Ishikawa (cell line): ENCODE data around the gene NLGN3.

Source experiments
- CREB1 ChIP-seq: IDR thresholded peaks from 2 replicates; pipeline ENCODE4 v1.6.1; 2012; ENCODE audit warnings: low read depth
- EP300 ChIP-seq: IDR thresholded peaks from 2 replicates; pipeline ENCODE4 v1.6.1; 2012; ENCODE audit warnings: borderline replicate concordance
- MAX ChIP-seq: IDR thresholded peaks from 2 replicates; pipeline ENCODE4 v1.6.1; 2012
- RAD21 ChIP-seq: IDR thresholded peaks from 2 replicates; pipeline ENCODE4 v1.6.1; 2012; ENCODE audit warnings: low read depth
- TAF1 ChIP-seq: IDR thresholded peaks from 2 replicates; pipeline ENCODE4 v1.6.1; 2012; ENCODE audit warnings: low read depth, mild to moderate bottlenecking
- USF1 ChIP-seq: IDR thresholded peaks from 2 replicates; pipeline ENCODE4 v1.6.1; 2012
- TF ChIP-seq, protein P1 (sequence below): IDR thresholded peaks from 2 replicates; pipeline ENCODE4 v1.6.1; 2012; ENCODE audit warnings: low read depth, mild to moderate bottlenecking

DNA sequence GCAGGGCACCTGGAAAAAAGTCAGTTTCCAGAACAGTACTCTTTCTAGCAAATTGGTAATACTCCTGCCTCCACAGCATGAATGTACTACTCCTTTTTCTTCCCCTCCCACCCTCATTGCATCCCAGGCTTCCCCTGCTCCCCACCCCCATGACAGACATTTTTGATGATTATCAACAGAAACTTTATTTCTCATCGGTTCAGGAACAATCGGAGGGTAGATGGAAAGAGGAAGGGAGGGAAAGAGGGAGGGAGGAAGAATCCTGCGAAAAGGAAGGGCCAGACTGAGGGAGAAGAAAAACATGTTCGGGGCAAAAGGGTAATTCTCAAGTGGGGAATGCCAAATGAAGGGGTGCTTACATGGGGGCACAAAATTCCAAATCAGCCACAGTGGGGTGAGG lies 37.4 kb upstream of the NLGN3 start:
- no peak for TF ChIP-seq EP300
- TF ChIP-seq, protein P1, sequence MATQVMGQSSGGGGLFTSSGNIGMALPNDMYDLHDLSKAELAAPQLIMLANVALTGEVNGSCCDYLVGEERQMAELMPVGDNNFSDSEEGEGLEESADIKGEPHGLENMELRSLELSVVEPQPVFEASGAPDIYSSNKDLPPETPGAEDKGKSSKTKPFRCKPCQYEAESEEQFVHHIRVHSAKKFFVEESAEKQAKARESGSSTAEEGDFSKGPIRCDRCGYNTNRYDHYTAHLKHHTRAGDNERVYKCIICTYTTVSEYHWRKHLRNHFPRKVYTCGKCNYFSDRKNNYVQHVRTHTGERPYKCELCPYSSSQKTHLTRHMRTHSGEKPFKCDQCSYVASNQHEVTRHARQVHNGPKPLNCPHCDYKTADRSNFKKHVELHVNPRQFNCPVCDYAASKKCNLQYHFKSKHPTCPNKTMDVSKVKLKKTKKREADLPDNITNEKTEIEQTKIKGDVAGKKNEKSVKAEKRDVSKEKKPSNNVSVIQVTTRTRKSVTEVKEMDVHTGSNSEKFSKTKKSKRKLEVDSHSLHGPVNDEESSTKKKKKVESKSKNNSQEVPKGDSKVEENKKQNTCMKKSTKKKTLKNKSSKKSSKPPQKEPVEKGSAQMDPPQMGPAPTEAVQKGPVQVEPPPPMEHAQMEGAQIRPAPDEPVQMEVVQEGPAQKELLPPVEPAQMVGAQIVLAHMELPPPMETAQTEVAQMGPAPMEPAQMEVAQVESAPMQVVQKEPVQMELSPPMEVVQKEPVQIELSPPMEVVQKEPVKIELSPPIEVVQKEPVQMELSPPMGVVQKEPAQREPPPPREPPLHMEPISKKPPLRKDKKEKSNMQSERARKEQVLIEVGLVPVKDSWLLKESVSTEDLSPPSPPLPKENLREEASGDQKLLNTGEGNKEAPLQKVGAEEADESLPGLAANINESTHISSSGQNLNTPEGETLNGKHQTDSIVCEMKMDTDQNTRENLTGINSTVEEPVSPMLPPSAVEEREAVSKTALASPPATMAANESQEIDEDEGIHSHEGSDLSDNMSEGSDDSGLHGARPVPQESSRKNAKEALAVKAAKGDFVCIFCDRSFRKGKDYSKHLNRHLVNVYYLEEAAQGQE, result no peak
- no peak for TF ChIP-seq TAF1
- TF ChIP-seq MAX, result no peak
- no peak for TF ChIP-seq CREB1
- TF ChIP-seq USF1, result no peak
- no peak for TF ChIP-seq RAD21
